WTC11 (cell line): Measurements from ENCODE around the gene CD244. TPM values are rescaled to one million over a fixed set of nuclear protein-coding genes. Genes with fewer than 3 reads are reported as not detected.
"Not testable (repeated sequence)": the region's sequence is repeated elsewhere in the genome, so short reads cannot be mapped to it uniquely, and the experiment has no call there.

Experiments
- ATAC-seq: fragments of 200-7000 bp; cut with Tn5 transposase; 2 replicates; pipeline ENCODE4 v1.10.0; 2021; ENCODE audit warnings: mild to moderate bottlenecking, moderate library complexity
- CTCF ChIA-PET: fragments of 300-600 bp; sonication (Branson Sonifier 250); formaldehyde crosslinking; loops from one replicate; lab custom pipeline; 2021; ENCODE audit warnings: antibody characterized with exemption; lab: Charles Lee
- POLR2A ChIA-PET: fragments of 350-600 bp; sonication (Branson Sonifier 250); formaldehyde crosslinking; loops from one replicate; lab custom pipeline; 2021; ENCODE audit warnings: antibody characterized with exemption; lab: Charles Lee
- DNase-seq: peaks from one replicate; pipeline ENCODE4 v3.0.0; 2021; ENCODE audit warnings: low spot score
- H3K27ac Mint-ChIP-seq: 2 replicates; pipeline ENCODE4 v1.8.0; 2021; ENCODE audit warnings: mixed read lengths
- H3K27me3 Mint-ChIP-seq: 2 replicates; pipeline ENCODE4 v1.8.0; 2021; ENCODE audit warnings: low read depth, mild to moderate bottlenecking, moderate library complexity, mixed read lengths
- H3K36me3 Mint-ChIP-seq: 2 replicates; pipeline ENCODE4 v1.8.0; 2021; ENCODE audit warnings: mixed read lengths
- H3K4me1 Mint-ChIP-seq: 2 replicates; pipeline ENCODE4 v1.8.0; 2022; ENCODE audit warnings: mixed read lengths
- H3K4me3 Mint-ChIP-seq: 2 replicates; pipeline ENCODE4 v1.8.0; 2021; ENCODE audit warnings: mild to moderate bottlenecking, moderate library complexity, mixed read lengths
- H3K9me3 Mint-ChIP-seq: 2 replicates; pipeline ENCODE4 v1.8.0; 2021; ENCODE audit warnings: mixed read lengths
- CDX4 ChIP-seq: fragments of 250-450 bp; sonication (Bioruptor Pico); IDR thresholded peaks from 2 replicates; pipeline ENCODE4 v1.9.0; 2021; ENCODE audit warnings: moderate library complexity, mild to moderate bottlenecking, inconsistent platforms, borderline replicate concordance
- E2F1 ChIP-seq: sonication (generic); formaldehyde crosslinking; IDR thresholded peaks from 2 replicates; pipeline ENCODE4 v1.8.0; 2022; ENCODE audit warnings: mild to moderate bottlenecking, missing genetic modification reagents
- EMX1 ChIP-seq: fragments of 250-450 bp; sonication (Bioruptor Pico); IDR thresholded peaks from 2 replicates; pipeline ENCODE4 v1.8.0; 2021; ENCODE audit warnings: mild to moderate bottlenecking
- ERG ChIP-seq: fragments of 250-450 bp; sonication (Bioruptor Pico); IDR thresholded peaks from 2 replicates; pipeline ENCODE4 v1.8.0; 2021; ENCODE audit warnings: mild to moderate bottlenecking
- FOXP1 ChIP-seq: sonication (generic); formaldehyde crosslinking; IDR thresholded peaks from 2 replicates; pipeline ENCODE4 v1.8.0; 2022; ENCODE audit warnings: missing genetic modification reagents, mild to moderate bottlenecking, moderate library complexity, borderline replicate concordance
- GABPB1 ChIP-seq: sonication (generic); formaldehyde crosslinking; IDR thresholded peaks from 2 replicates; pipeline ENCODE4 v1.8.1; 2023; ENCODE audit warnings: mild to moderate bottlenecking, missing genetic modification reagents
- GTF2I ChIP-seq: fragments of 250-450 bp; sonication (Bioruptor Pico); conservative IDR thresholded peaks from 2 replicates; pipeline ENCODE4 v1.4.0; 2021; ENCODE audit warnings: mild to moderate bottlenecking
- MLX ChIP-seq: sonication (generic); formaldehyde crosslinking; IDR thresholded peaks from 2 replicates; pipeline ENCODE4 v1.8.1; 2023; ENCODE audit warnings: mild to moderate bottlenecking, missing genetic modification reagents, moderate library complexity
- NFE2L1 ChIP-seq: sonication (generic); formaldehyde crosslinking; IDR thresholded peaks from 2 replicates; pipeline ENCODE4 v1.8.1; 2023; ENCODE audit warnings: missing genetic modification reagents
- NR2C2 ChIP-seq: sonication (generic); formaldehyde crosslinking; IDR thresholded peaks from 2 replicates; pipeline ENCODE4 v1.8.0; 2022; ENCODE audit warnings: mild to moderate bottlenecking, missing genetic modification reagents
- TEAD4 ChIP-seq: sonication (generic); formaldehyde crosslinking; IDR thresholded peaks from 2 replicates; pipeline ENCODE4 v1.8.0; 2022; ENCODE audit warnings: mild to moderate bottlenecking, missing genetic modification reagents
- ZBTB43 ChIP-seq: sonication (generic); formaldehyde crosslinking; IDR thresholded peaks from 2 replicates; pipeline ENCODE4 v1.8.1; 2023; ENCODE audit warnings: mild to moderate bottlenecking, missing genetic modification reagents
- ZNF416 ChIP-seq: fragments of 250-450 bp; sonication (Bioruptor Pico); IDR thresholded peaks from 2 replicates; pipeline ENCODE4 v1.9.0; 2021; ENCODE audit warnings: mild to moderate bottlenecking, inconsistent platforms
- total RNA-seq: library from RNA; stranded (reverse); gene quantifications from 3 replicates; pipeline ENCODE4 v1.2.3, GENCODE V29; 2021
- TF ChIP-seq, protein P1 (sequence below): fragments of 250-450 bp; sonication (Bioruptor Pico); conservative IDR thresholded peaks from 2 replicates; pipeline ENCODE4 v1.9.0; 2021; ENCODE audit warnings: mild to moderate bottlenecking
- TF ChIP-seq, protein P2 (sequence below): sonication (generic); formaldehyde crosslinking; IDR thresholded peaks from 2 replicates; pipeline ENCODE4 v1.8.1; 2023; ENCODE audit warnings: mild to moderate bottlenecking, missing genetic modification reagents, moderate library complexity
- TF ChIP-seq, protein P3 (sequence below): sonication (generic); formaldehyde crosslinking; IDR thresholded peaks from 2 replicates; pipeline ENCODE4 v1.8.1; 2023; ENCODE audit warnings: mild to moderate bottlenecking, missing genetic modification reagents, borderline replicate concordance

Gene CD244
- total RNA-seq, 1 experiment from 2014 or later, result not detected

DNA sequence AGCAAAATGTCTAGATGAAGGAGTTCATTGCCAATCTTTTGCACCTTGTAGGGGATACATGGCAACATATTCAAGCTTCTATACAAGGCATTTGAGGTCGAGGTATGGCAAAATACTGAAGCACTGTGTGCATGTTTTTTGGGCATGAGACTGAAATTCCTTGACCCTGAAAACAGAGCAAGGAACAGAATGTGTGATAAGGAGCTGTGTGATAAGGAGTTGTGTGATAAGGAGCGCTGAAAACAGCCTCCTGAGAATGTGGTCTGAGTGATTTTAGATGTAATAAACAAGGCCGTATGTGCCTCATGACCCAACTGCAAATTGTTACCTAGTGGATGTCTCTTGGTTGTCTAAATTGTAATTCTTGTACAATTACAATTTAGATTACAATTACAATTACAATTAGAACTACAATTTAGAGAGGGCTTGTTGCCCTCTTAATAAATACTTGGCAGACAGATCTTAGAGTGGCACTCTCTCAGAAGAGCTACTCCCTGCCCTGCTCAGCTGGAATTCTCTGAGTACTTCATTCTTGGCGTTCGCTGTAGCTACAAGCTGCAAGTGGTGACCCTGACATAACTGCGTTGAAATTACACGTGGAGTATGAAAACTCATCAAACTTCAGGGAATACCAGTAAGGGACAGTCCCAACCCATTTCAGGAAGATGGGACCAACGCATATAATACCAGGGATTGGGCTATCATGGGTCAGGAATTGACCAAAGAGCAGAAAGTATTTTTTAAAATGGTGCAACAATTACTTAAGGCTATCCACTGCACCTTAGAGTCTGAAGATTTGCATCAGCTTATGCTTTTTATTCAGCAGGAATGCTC, 42.3 kb upstream of the CD244 start:
- H3K27ac Mint-ChIP-seq, result no peak overlapping the region
- H3K4me3 Mint-ChIP-seq, result no peak overlapping the region
- peaks cover 5% of the 10 kb centered on the region for H3K27me3 Mint-ChIP-seq
- no peak for ATAC-seq
- H3K9me3 Mint-ChIP-seq, result peaks cover 10% of the 10 kb centered on the region
- H3K36me3 Mint-ChIP-seq, result no peaks in the 10 kb centered on the region
- POLR2A ChIA-PET, result no interaction called here
- CTCF ChIA-PET, result interaction anchor here (0.6 to 2.2 kb wide), 9 partner anchors 16 to 128 kb away, joined by 3 to 9 read pairs (median 5); partner anchors contain the start of genes ITLN1 and ITLN2
- TF ChIP-seq, protein P1, sequence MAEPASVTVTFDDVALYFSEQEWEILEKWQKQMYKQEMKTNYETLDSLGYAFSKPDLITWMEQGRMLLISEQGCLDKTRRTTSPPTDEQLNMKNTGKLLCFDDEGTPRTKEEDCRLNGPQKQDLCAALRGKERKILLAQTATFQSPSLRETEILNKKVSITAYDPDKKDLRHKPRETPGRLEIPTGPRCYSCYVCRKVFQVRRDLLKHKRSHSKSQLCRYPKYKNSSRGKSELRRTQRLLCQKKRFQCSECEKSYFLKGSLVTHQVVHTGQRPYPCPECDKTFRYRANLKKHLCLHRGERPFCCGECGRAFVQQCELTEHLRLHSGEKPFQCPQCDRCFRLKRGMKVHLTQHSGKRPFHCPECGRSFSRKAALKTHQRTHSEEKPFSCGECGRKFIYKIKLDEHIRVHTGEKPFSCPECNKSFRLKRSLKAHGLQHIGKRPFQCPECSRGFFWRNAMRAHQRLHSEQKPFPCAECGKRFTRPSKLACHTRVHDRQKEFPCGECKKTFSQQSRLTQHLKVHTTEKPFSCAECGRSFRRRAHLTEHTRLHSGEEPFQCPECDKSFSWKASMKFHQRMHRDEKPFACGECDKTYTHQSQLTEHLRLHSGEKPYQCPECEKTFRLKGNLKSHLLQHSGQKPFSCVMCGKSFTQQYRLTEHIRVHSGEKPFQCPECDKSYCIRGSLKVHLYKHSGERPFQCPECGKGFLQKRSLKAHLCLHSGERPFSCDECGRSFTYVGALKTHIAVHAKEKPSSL (CRISPR knock-in tag), result no peak
- TF ChIP-seq ZBTB43 (CRISPR knock-in tag), result no peak
- no peak for TF ChIP-seq NFE2L1 (CRISPR knock-in tag)
- no peak for TF ChIP-seq ZNF416 (CRISPR knock-in tag)
- no peak for TF ChIP-seq EMX1 (CRISPR knock-in tag)
- no peak for TF ChIP-seq NR2C2 (CRISPR knock-in tag)
- TF ChIP-seq GABPB1 (CRISPR knock-in tag), result no peak
- TF ChIP-seq, protein P2, sequence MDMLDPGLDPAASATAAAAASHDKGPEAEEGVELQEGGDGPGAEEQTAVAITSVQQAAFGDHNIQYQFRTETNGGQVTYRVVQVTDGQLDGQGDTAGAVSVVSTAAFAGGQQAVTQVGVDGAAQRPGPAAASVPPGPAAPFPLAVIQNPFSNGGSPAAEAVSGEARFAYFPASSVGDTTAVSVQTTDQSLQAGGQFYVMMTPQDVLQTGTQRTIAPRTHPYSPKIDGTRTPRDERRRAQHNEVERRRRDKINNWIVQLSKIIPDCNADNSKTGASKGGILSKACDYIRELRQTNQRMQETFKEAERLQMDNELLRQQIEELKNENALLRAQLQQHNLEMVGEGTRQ (CRISPR knock-in tag), result no peak
- TF ChIP-seq GTF2I, result no peak
- no peak for TF ChIP-seq E2F1
- TF ChIP-seq MLX (CRISPR knock-in tag), result no peak
- no peak for TF ChIP-seq FOXP1 (CRISPR knock-in tag)
- no peak for TF ChIP-seq TEAD4
- DNase-seq, result no peak
- 0 out of 2 replicates have a peak, but pooled peaks cover 5% of the 10 kb centered on the region for H3K4me1 Mint-ChIP-seq

DNA sequence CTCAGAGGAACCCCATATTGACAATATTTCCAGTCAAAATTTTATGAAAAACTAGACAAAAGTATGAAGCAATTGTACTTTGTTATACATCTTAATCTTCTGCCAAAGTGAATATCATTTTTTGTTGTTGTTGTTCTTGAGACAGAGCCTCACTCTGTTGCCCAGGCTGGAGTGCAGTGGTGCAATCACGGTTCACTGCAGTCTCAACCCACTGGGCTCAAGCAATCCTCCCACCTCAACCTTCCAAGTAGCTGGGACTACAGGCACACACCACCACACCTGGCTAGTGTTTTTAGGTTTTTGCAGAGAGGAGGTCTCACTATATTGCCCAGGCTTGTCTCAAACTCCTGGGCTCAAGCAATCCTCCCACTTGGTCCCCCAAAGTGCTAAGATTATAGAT, 39.6 kb upstream of the CD244 start:
- H3K4me1 Mint-ChIP-seq, H3K36me3 Mint-ChIP-seq, H3K4me3 Mint-ChIP-seq, H3K27ac Mint-ChIP-seq, POLR2A ChIA-PET, DNase-seq, ATAC-seq: not testable (repeated sequence)
- CTCF ChIA-PET, result interaction anchor here (1.0 kb wide), 1 partner anchor 52 kb away, joined by 3 read pairs; the partner anchor contains the start of gene ITLN2
- Mint-ChIP-seq H3K9me3 (peaks cover 12% of the 10 kb centered on the region), H3K27me3 (peaks cover 18% of the 10 kb centered on the region)

DNA sequence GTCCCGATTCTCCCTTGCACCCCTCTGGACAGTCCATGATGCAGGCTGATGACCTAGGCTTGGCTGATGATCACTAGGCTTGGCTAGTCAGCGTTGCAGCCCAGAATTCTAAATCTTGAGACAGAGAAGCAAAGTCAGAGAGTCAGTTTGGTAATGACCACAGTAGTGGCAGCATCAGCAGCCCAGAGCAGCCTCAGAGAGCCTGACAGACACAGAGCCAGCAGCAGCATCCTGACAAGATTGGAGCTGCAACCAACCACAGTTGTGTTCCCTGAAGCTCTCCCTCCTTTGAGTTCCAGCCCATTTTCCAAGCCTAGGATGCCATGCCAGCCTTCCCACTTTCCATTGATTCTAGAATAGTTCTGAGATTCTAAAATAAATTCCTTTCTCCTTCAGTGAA, 39.1 kb upstream of the CD244 start:
- peaks cover 12% of the 10 kb centered on the region for H3K9me3 Mint-ChIP-seq
- POLR2A ChIA-PET, result interaction anchor here (0.5 kb wide), 1 partner anchor 23 kb away, joined by 9 read pairs; no protein-coding TSS in a partner anchor
- peaks cover 18% of the 10 kb centered on the region for H3K27me3 Mint-ChIP-seq
- ATAC-seq (no peak), DNase-seq (no peak)
- H3K4me3 Mint-ChIP-seq, result no peak overlapping the region
- no peaks in the 10 kb centered on the region for H3K36me3 Mint-ChIP-seq
- no peak overlapping the region for H3K27ac Mint-ChIP-seq
- CTCF ChIA-PET, result interaction anchor here (1.0 kb wide), 1 partner anchor 53 kb away, joined by 3 read pairs; the partner anchor contains the start of gene ITLN2
- 0 out of 2 replicates have a peak, but pooled peaks cover 5% of the 10 kb centered on the region for H3K4me1 Mint-ChIP-seq
- TF ChIP-seq, protein P3, sequence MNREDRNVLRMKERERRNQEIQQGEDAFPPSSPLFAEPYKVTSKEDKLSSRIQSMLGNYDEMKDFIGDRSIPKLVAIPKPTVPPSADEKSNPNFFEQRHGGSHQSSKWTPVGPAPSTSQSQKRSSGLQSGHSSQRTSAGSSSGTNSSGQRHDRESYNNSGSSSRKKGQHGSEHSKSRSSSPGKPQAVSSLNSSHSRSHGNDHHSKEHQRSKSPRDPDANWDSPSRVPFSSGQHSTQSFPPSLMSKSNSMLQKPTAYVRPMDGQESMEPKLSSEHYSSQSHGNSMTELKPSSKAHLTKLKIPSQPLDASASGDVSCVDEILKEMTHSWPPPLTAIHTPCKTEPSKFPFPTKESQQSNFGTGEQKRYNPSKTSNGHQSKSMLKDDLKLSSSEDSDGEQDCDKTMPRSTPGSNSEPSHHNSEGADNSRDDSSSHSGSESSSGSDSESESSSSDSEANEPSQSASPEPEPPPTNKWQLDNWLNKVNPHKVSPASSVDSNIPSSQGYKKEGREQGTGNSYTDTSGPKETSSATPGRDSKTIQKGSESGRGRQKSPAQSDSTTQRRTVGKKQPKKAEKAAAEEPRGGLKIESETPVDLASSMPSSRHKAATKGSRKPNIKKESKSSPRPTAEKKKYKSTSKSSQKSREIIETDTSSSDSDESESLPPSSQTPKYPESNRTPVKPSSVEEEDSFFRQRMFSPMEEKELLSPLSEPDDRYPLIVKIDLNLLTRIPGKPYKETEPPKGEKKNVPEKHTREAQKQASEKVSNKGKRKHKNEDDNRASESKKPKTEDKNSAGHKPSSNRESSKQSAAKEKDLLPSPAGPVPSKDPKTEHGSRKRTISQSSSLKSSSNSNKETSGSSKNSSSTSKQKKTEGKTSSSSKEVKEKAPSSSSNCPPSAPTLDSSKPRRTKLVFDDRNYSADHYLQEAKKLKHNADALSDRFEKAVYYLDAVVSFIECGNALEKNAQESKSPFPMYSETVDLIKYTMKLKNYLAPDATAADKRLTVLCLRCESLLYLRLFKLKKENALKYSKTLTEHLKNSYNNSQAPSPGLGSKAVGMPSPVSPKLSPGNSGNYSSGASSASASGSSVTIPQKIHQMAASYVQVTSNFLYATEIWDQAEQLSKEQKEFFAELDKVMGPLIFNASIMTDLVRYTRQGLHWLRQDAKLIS, result no peak
- TF ChIP-seq CDX4, result no peak
- TF ChIP-seq, protein P2 (CRISPR knock-in tag), result no peak
- TF ChIP-seq ERG, result no peak
